Suppressor macrophage (primary cell): Measurements from ENCODE around the gene NCKAP5.

Experiments
- DNase-seq, 4 experiments: peaks; one replicate each; pipeline ENCODE4 v3.0.0-alpha.2; 2020 to 2022

NCKAP5 gene

GRCh38 chr2:133420788-133421187 lies 147.5 kb downstream of the NCKAP5 start:
- no peak for DNase-seq

- DNase-seq: no peak
Measured at GRCh38 chr2:133418671-133419070, 149.6 kb downstream of the NCKAP5 start.

- no peak for DNase-seq
Measured at GRCh38 chr2:133418021-133418420, 150.2 kb downstream of the NCKAP5 start.

- no peak for DNase-seq
Measured at GRCh38 chr2:133417415-133417814, 150.8 kb downstream of the NCKAP5 start.

- DNase-seq: no peak
Measured at GRCh38 chr2:133416736-133417135, 151.5 kb downstream of the NCKAP5 start.

GRCh38 chr2:133416146-133416545 lies 152.1 kb downstream of the NCKAP5 start:
- no peak for DNase-seq

- DNase-seq: no peak
Measured at GRCh38 chr2:133415210-133415876, 152.9 kb downstream of the NCKAP5 start.

- no peak for DNase-seq
Measured at GRCh38 chr2:133414486-133415209, 153.6 kb downstream of the NCKAP5 start.

- DNase-seq: no peak
Measured at GRCh38 chr2:133413863-133414262, 154.4 kb downstream of the NCKAP5 start.

- no peak for DNase-seq
Measured at GRCh38 chr2:133412694-133413093, 155.6 kb downstream of the NCKAP5 start.

- no peak for DNase-seq
Measured at GRCh38 chr2:133411857-133412256, 156.4 kb downstream of the NCKAP5 start.

GRCh38 chr2:133411101-133411500 lies 157.2 kb downstream of the NCKAP5 start:
- no peak for DNase-seq

GRCh38 chr2:133409581-133410285 lies 158.5 kb downstream of the NCKAP5 start:
- no peak for DNase-seq

- DNase-seq: no peak
Measured at GRCh38 chr2:133408671-133409070, 159.6 kb downstream of the NCKAP5 start.

GRCh38 chr2:133407341-133407740 lies 160.9 kb downstream of the NCKAP5 start:
- DNase-seq: no peak

GRCh38 chr2:133405252-133405651 lies 163.0 kb downstream of the NCKAP5 start:
- no peak for DNase-seq

- DNase-seq: no peak
Measured at GRCh38 chr2:133400411-133400810, 167.9 kb downstream of the NCKAP5 start.

GRCh38 chr2:133393895-133394294 lies 174.4 kb downstream of the NCKAP5 start:
- no peak for DNase-seq

GRCh38 chr2:133390156-133390555 lies 178.1 kb downstream of the NCKAP5 start:
- DNase-seq: no peak

- no peak for DNase-seq
Measured at GRCh38 chr2:133389569-133389968, 178.7 kb downstream of the NCKAP5 start.

GRCh38 chr2:133382566-133382965 lies 185.7 kb downstream of the NCKAP5 start:
- no peak for DNase-seq

- DNase-seq: no peak
Measured at GRCh38 chr2:133380991-133381390, 187.3 kb downstream of the NCKAP5 start.

- no peak for DNase-seq
Measured at GRCh38 chr2:133378928-133379549, 189.2 kb downstream of the NCKAP5 start.
